Psoas muscle (tissue), 8 donors: Measurements from ENCODE around the gene ALG8. TPM values are rescaled to one million over a fixed set of nuclear protein-coding genes. Genes with fewer than 3 reads are reported as not detected.

Source experiments
- ATAC-seq, 4 donors: fragments of 200-7000 bp; cut with Tn5 transposase; one replicate each; pipeline ENCODE4 v1.9.1; 2020; ENCODE audit warnings: moderate library complexity in 3 of 4, mild to moderate bottlenecking in 2 of 4
- DNase-seq, 2 donors: peaks; one replicate each; pipeline ENCODE4 v3.0.0-alpha.2; 2020
- H3K27ac ChIP-seq: fragments of 200-600 bp; one replicate; pipeline ENCODE4 v1.8.0; 2022
- H3K27me3 ChIP-seq, 3 donors: fragments of 200-600 bp in 1 of 3; one replicate each; pipeline versions ENCODE4 v1.6.1 to v1.8.0; 2013 to 2022; ENCODE audit warnings: low read length in 2 of 3, mild to moderate bottlenecking in 2 of 3, moderate library complexity in 1 of 3; ENCODE audit not compliant: insufficient read depth in 3 of 3
- H3K36me3 ChIP-seq, 2 donors: fragments of 200-600 bp in 1 of 2; one replicate each; pipeline versions ENCODE4 v1.6.1 to v1.8.0; 2013 to 2022; ENCODE audit warnings: low read depth in 1 of 2, mild to moderate bottlenecking in 1 of 2, moderate library complexity in 1 of 2; ENCODE audit not compliant: insufficient read depth in 1 of 2
- H3K4me1 ChIP-seq: fragments of 200-600 bp; one replicate; pipeline ENCODE4 v1.8.0; 2022
- H3K4me3 ChIP-seq: fragments of 200-600 bp; one replicate; pipeline ENCODE4 v1.8.0; 2022; ENCODE audit warnings: mild to moderate bottlenecking
- H3K9me3 ChIP-seq: fragments of 200-600 bp; one replicate; pipeline ENCODE4 v1.8.0; 2022
- CTCF ChIP-seq: fragments of 200-600 bp; IDR thresholded peaks from one replicate; pipeline ENCODE4 v1.8.0; 2022; ENCODE audit warnings: antibody characterized with exemption
- WGBS, 3 donors: extraction: QIAGEN DNeasy Blood & Tissue Kit; methylation state at CpG; one replicate each; pipeline versions ENCODE4 v1.1.6 to v1.1.7; 2013; 5-methylcytosine and 5-hydroxymethylcytosine counted together
- intact Hi-C, 2 donors: fragments of 100-400 bp; cut with DNase I; formaldehyde crosslinking; loops; one replicate each; pipeline versions ENCODE4 v1.11.0 to v1.14.2; 2022
- polyA plus RNA-seq, 3 donors: library from polyadenylated mRNA; stranded (reverse); fragments of 200-250 nt; gene quantifications; one replicate each; pipeline ENCODE4 v1.2.3, GENCODE V29; 2013
- total RNA-seq, 4 donors: library from RNA; stranded (reverse); fragmentation: NEBNext Ultra II Directional in 2 of 4; extraction: Animal tissue kit (Norgen Biotek cat#: 25700) in 2 of 4; gene quantifications; one replicate each; pipeline versions ENCODE4 v1.2.1 to v1.2.4, GENCODE V29; 2021 to 2023
- donor health status: healthy with polysubstance abuse.
- donor health status: DM: no; HTN: no; CAD: no; lungs with moderate emphysema.
- donor health status: Bipolar disorder and iron deficiency.
- donor health status: healthy.
- donor health status: DM: yes; HTN: yes; CAD: no.
- donor health status: DM: no; HTN: no; CAD: no.
- donor health status: DM: no; HTN: no; CAD: no.
- donor health status: DM: yes; HTN: yes; CAD: no.

ALG8 gene
- total and polyA plus RNA-seq, 7 donors = 9.1 to 15.7 (median 11.4) TPM

- Histone ChIP-seq H3K9me3 (no peaks in the 10 kb centered on the region), H3K36me3 (peaks cover 0 to 13% of the 10 kb centered on the region in 2 donors), H3K4me3 (no peak overlapping the region), H3K27me3 (no peaks in the 10 kb centered on the region), H3K4me1 (no peaks in the 10 kb centered on the region), H3K27ac (no peak overlapping the region)
- intact Hi-C loops = no loop called here
- 62 to 81% (median 64%) methylated on average over 3 of the region's 3 CpGs for WGBS, 3 donors
- DNase-seq = no peak
- no peak for ATAC-seq
- no peak for TF ChIP-seq CTCF
Measured at GRCh38 chr11:78131956-78132355, 7.5 kb downstream of the ALG8 start.

- no peak for ATAC-seq
- intact Hi-C loops = no loop called here
- 95 to 98% (median 97%) methylated on average over 3 of the region's 3 CpGs for WGBS, 3 donors
Measured at GRCh38 chr11:78127403-78127802, 12.0 kb downstream of the ALG8 start.

GRCh38 chr11:78112582-78113275 lies 26.7 kb downstream of the ALG8 start:
- DNase-seq = no peak
- intact Hi-C loops = no loop called here
- H3K36me3 ChIP-seq = peaks cover 9 to 75% of the 10 kb centered on the region in 2 donors
- no peaks in the 10 kb centered on the region for H3K27me3 ChIP-seq
- H3K27ac ChIP-seq = no peak overlapping the region
- TF ChIP-seq CTCF = no peak
- no peaks in the 10 kb centered on the region for H3K4me1 ChIP-seq
- H3K9me3 ChIP-seq = no peaks in the 10 kb centered on the region
- no peak overlapping the region for H3K4me3 ChIP-seq
- no peak for ATAC-seq
- WGBS, 3 donors = 88 to 93% (median 90%) methylated on average over 6 of the region's 6 CpGs

More at GRCh38 chr11:78127403-78127802, 12.0 kb downstream of the ALG8 start:
- Histone ChIP-seq H3K4me1 (no peaks in the 10 kb centered on the region), H3K27me3 (no peaks in the 10 kb centered on the region), H3K27ac (no peak overlapping the region), H3K36me3 (peaks cover 2 to 18% of the 10 kb centered on the region in 2 donors), H3K4me3 (no peak overlapping the region), H3K9me3 (no peaks in the 10 kb centered on the region)
- no peak for TF ChIP-seq CTCF
- no peak for DNase-seq

GRCh38 chr11:78111298-78111697 lies 28.1 kb downstream of the ALG8 start:
- ATAC-seq (no peak), DNase-seq (no peak)
- intact Hi-C loops = no loop called here
- H3K4me1 ChIP-seq = no peaks in the 10 kb centered on the region
- TF ChIP-seq CTCF = no peak
- WGBS, 3 donors = 96% methylated on average over 2 of the region's 2 CpGs
- H3K36me3 ChIP-seq = peaks cover 9 to 76% of the 10 kb centered on the region in 2 donors
- no peaks in the 10 kb centered on the region for H3K9me3 ChIP-seq
- H3K27ac ChIP-seq = no peak overlapping the region
- H3K27me3 ChIP-seq = no peaks in the 10 kb centered on the region
- H3K4me3 ChIP-seq = no peak overlapping the region

GRCh38 chr11:78110830-78111229 lies 28.6 kb downstream of the ALG8 start:
- DNase-seq = no peak
- Histone ChIP-seq H3K9me3 (no peaks in the 10 kb centered on the region), H3K36me3 (peaks cover 9 to 75% of the 10 kb centered on the region in 2 donors), H3K27ac (no peak overlapping the region), H3K4me1 (no peaks in the 10 kb centered on the region), H3K4me3 (no peak overlapping the region), H3K27me3 (no peaks in the 10 kb centered on the region)
- ATAC-seq = no peak
- 91 to 98% (median 95%) methylated on average over 2 of the region's 2 CpGs for WGBS, 3 donors
- intact Hi-C loops = no loop called here
- TF ChIP-seq CTCF = no peak
